GM21367 (cell line): Measurements from ENCODE around the gene SNAPIN.
"Not testable (repeated sequence)": the region's sequence is repeated elsewhere in the genome, so short reads cannot be mapped to it uniquely, and the experiment has no call there.

ENCODE experiments used
- ATAC-seq: cut with Tn5 transposase; IDR thresholded peaks from one replicate; pipeline ENCODE4 v1.9.1; 2021; ENCODE audit not compliant: unreplicated experiment

SNAPIN gene

GRCh38 chr1:153626904-153627714, 31.4 kb upstream of the SNAPIN start, which contains the start of gene S100A13:
Gene S100A13 (minus strand): TSS chr1:153627505. CDS start chr1:153626472, 1,033 bp downstream.
- no peak for ATAC-seq

GRCh38 chr1:153627715-153628626, 30.5 kb upstream of the SNAPIN start, which contains the start of gene S100A1:
Gene S100A1 (plus strand): TSS chr1:153628434. CDS start chr1:153630522, 2,088 bp downstream.
- ATAC-seq, result no peak

GRCh38 chr1:153628638-153629342, 29.7 kb upstream of the SNAPIN start:
- no peak for ATAC-seq

- ATAC-seq, result no peak
These were observed 29.2 kb upstream of the SNAPIN start for GRCh38 chr1:153629343-153629665.

GRCh38 chr1:153629971-153630370, 28.5 kb upstream of the SNAPIN start:
- ATAC-seq, result no peak

GRCh38 chr1:153630384-153630783, 28.1 kb upstream of the SNAPIN start:
- ATAC-seq, result no peak

GRCh38 chr1:153631047-153632022, 27.2 kb upstream of the SNAPIN start:
- ATAC-seq, result no peak

GRCh38 chr1:153633161-153633753, 25.2 kb upstream of the SNAPIN start:
- no peak for ATAC-seq

GRCh38 chr1:153633754-153634665, 24.5 kb upstream of the SNAPIN start, which contains the start of gene CHTOP:
Gene CHTOP (plus strand): TSS chr1:153634066. CDS start chr1:153636589, 2,523 bp downstream.
- ATAC-seq, result peak; percentile 76

GRCh38 chr1:153635872-153636271, 22.6 kb upstream of the SNAPIN start:
- no peak for ATAC-seq

GRCh38 chr1:153636312-153636711, 22.2 kb upstream of the SNAPIN start:
- ATAC-seq, result no peak

- ATAC-seq, result no peak
These were observed 20.2 kb upstream of the SNAPIN start for GRCh38 chr1:153638261-153638660.

- no peak for ATAC-seq
These were observed 19.2 kb upstream of the SNAPIN start for GRCh38 chr1:153639280-153639679.

- not testable (repeated sequence) for ATAC-seq
These were observed 18.3 kb upstream of the SNAPIN start for GRCh38 chr1:153640213-153640612.

GRCh38 chr1:153640861-153641260, 17.6 kb upstream of the SNAPIN start:
- ATAC-seq, result no peak

GRCh38 chr1:153642161-153642560, 16.3 kb upstream of the SNAPIN start:
- ATAC-seq, result no peak

- ATAC-seq, result no peak
These were observed 15.4 kb upstream of the SNAPIN start for GRCh38 chr1:153643100-153643499.

- ATAC-seq, result no peak
These were observed 14.7 kb upstream of the SNAPIN start for GRCh38 chr1:153643816-153644215.
